Right lobe of liver (tissue), 6 donors: ENCODE data around the gene EPS15. TPM values are rescaled to one million over a fixed set of nuclear protein-coding genes. Genes with fewer than 3 reads are reported as not detected.

Source experiments
- ATAC-seq, 4 donors: fragments of 200-7000 bp; cut with Tn5 transposase; one replicate each; pipeline ENCODE4 v1.9.1; 2020; ENCODE audit warnings: mild to moderate bottlenecking in 4 of 4, moderate library complexity in 4 of 4
- DNase-seq, 3 donors: peaks; one replicate each; pipeline ENCODE4 v3.0.0-alpha.2; 2020
- H3K27ac ChIP-seq, 3 donors: fragments of 200-600 bp; one replicate each; pipeline ENCODE4 v1.8.0; 2022
- H3K27me3 ChIP-seq, 2 donors: fragments of 200-600 bp; one replicate each; pipeline ENCODE4 v1.8.0; 2022
- H3K36me3 ChIP-seq, 4 donors: fragments of 200-600 bp; sonication (generic) in 1 of 4; one replicate each; pipeline versions ENCODE4 v1.5.1 to v1.8.0; 2017 to 2022; ENCODE audit warnings: control low read depth in 1 of 4
- H3K4me1 ChIP-seq, 4 donors: fragments of 200-600 bp; sonication (generic) in 1 of 4; one replicate each; pipeline versions ENCODE4 v1.5.1 to v1.8.0; 2017 to 2022; ENCODE audit warnings: control low read depth in 1 of 4
- H3K4me3 ChIP-seq, 3 donors: fragments of 200-600 bp; one replicate each; pipeline ENCODE4 v1.8.0; 2022
- H3K9me3 ChIP-seq, 4 donors: fragments of 200-600 bp; sonication (generic) in 1 of 4; one replicate each; pipeline versions ENCODE4 v1.5.1 to v1.8.0; 2017 to 2022; ENCODE audit warnings: control low read depth in 1 of 4
- CTCF ChIP-seq, 4 donors: fragments of 200-600 bp in 3 of 4; fragments of 450-650 bp in 1 of 4; IDR thresholded peaks; one replicate each; pipeline versions ENCODE4 v1.5.1 to v1.8.0; 2016 to 2022; ENCODE audit warnings: antibody characterized with exemption in 4 of 4, mild to moderate bottlenecking in 2 of 4
- POLR2A ChIP-seq: fragments of 450-650 bp; IDR thresholded peaks from one replicate; pipeline ENCODE4 v1.6.1; 2017; ENCODE audit warnings: antibody characterized with exemption, mild to moderate bottlenecking
- WGBS: methylation state at CpG from one replicate; pipeline ENCODE4 v1.1.6; 2018; ENCODE audit warnings: low coverage, low lambda C conversion rate; ENCODE audit not compliant: insufficient coverage; ENCODE audit errors: missing lambda C conversion rate; 5-methylcytosine and 5-hydroxymethylcytosine counted together
- intact Hi-C, 2 donors: fragments of 100-400 bp; cut with DNase I; formaldehyde crosslinking; loops; one replicate each; pipeline versions ENCODE4 v1.11.2 to v1.14.1; 2022
- total RNA-seq, 6 experiments: library from RNA; depleted of rRNA in 2 of 6; stranded (reverse); fragments of >200 nt in 2 of 6; fragmentation: NEBNext Ultra II Directional in 3 of 6; extraction: Animal tissue kit (Norgen Biotek cat#: 25700) in 3 of 6; gene quantifications; one replicate each; pipeline versions ENCODE4 v1.1.0 to v1.2.4, GENCODE V29; 2016 to 2023
- donor health status: DM: no; HTN: yes; CAD: no.
- donor health status: DM: no; HTN: no; CAD: no.
- donor health status: DM: no; HTN: no; CAD: no.
- donor health status: DM: no; HTN: yes; CAD: no.
- donor health status: DM: no; HTN: yes; CAD: no.

EPS15 gene
- total RNA-seq, 6 experiments from 2014 or later, result 23.2 to 30.9 (median 28.6) TPM

- Histone ChIP-seq H3K4me1 (peaks cover 0 to 26% (median 4%) of the 10 kb centered on the region in 4 donors), H3K9me3 (no peaks in the 10 kb centered on the region), H3K27ac (no peak overlapping the region), H3K36me3 (no peaks in the 10 kb centered on the region), H3K4me3 (no peak overlapping the region), H3K27me3 (no peaks in the 10 kb centered on the region)
- TF ChIP-seq POLR2A, result no peak
- no peak for TF ChIP-seq CTCF (IDR thresholded peaks at IDR 0.05)
- ATAC-seq (no peak), DNase-seq (no peak)
- intact Hi-C loops, result no loop called here
- 43% methylated on average over 1 of the region's 3 CpGs for WGBS
These were observed 40.0 kb upstream of the EPS15 start for GRCh38 chr1:51559064-51559500.

- DNase-seq (no peak), ATAC-seq (no peak)
- no peak for TF ChIP-seq POLR2A
- TF ChIP-seq CTCF (IDR thresholded peaks at IDR 0.05), result no peak
- H3K9me3 ChIP-seq, result no peaks in the 10 kb centered on the region
- WGBS, result 92% methylated on average over 5 of the region's 5 CpGs
- H3K4me1 ChIP-seq, result peaks cover 0 to 19% (median 4%) of the 10 kb centered on the region in 4 donors
- no peaks in the 10 kb centered on the region for H3K36me3 ChIP-seq
- no peak overlapping the region for H3K4me3 ChIP-seq
- no peaks in the 10 kb centered on the region for H3K27me3 ChIP-seq
- H3K27ac ChIP-seq, result no peak overlapping the region
- intact Hi-C loops, result no loop called here
These were observed 39.4 kb upstream of the EPS15 start for GRCh38 chr1:51558375-51558924.

GRCh38 chr1:51557168-51557567, 38.1 kb upstream of the EPS15 start:
- no peak for ATAC-seq
- TF ChIP-seq POLR2A (no peak), CTCF (IDR thresholded peaks at IDR 0.05) (no peak)
- H3K36me3 ChIP-seq, result no peaks in the 10 kb centered on the region

GRCh38 chr1:51555866-51556619, 37.0 kb upstream of the EPS15 start:
- Histone ChIP-seq H3K9me3 (no peaks in the 10 kb centered on the region), H3K4me3 (no peak overlapping the region), H3K4me1 (peaks cover 0 to 30% (median 6%) of the 10 kb centered on the region in 4 donors), H3K36me3 (no peaks in the 10 kb centered on the region), H3K27me3 (no peaks in the 10 kb centered on the region), H3K27ac (no peak overlapping the region)
- DNase-seq, result no peak
- ATAC-seq, result no peak
- TF ChIP-seq CTCF (IDR thresholded peaks at IDR 0.05), result no peak
- intact Hi-C loops, result no loop called here
- 85% methylated on average over 4 of the region's 4 CpGs for WGBS

More at GRCh38 chr1:51557168-51557567, 38.1 kb upstream of the EPS15 start:
- Histone ChIP-seq H3K4me1 (peaks cover 0 to 28% (median 5%) of the 10 kb centered on the region in 4 donors), H3K27me3 (no peaks in the 10 kb centered on the region), H3K4me3 (no peak overlapping the region), H3K9me3 (no peaks in the 10 kb centered on the region), H3K27ac (no peak overlapping the region)
- no peak for DNase-seq
- intact Hi-C loops, result no loop called here
